Body of pancreas (tissue), 4 donors: ENCODE data around the gene ARAF.

Experiments
- POLR2A ChIP-seq, 3 donors: fragments of 450-650 bp; IDR thresholded peaks; one replicate each; pipeline ENCODE4 v1.6.1; 2016; ENCODE audit warnings: antibody characterized with exemption in 3 of 3, mild to moderate bottlenecking in 2 of 3
- TF ChIP-seq, protein P1 (sequence below), 7 experiments: fragments of 450-650 bp in 4 of 7; fragments of 200-600 bp in 3 of 7; sonication (generic) in 3 of 7; IDR thresholded peaks; one replicate each; pipeline ENCODE4 v1.5.1; 2016 to 2019; ENCODE audit warnings: antibody characterized with exemption in 7 of 7

DNA sequence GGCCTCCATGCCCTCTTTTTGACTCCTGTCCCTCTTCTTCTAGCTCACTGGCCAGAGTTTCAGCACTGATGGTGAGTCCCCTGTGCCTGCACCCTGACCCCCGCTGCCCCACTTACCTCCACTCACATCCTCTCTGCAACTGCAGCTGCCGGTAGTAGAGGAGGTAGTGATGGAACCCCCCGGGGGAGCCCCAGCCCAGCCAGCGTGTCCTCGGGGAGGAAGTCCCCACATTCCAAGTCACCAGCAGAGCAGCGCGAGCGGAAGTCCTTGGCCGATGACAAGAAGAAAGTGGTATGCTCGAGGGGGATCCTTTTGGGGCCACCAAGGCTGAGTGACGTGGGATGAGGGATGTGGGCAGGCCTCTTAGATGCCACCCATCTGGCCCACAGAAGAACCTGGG lies 5.8 kb downstream of the ARAF start:
- TF ChIP-seq, protein P1, sequence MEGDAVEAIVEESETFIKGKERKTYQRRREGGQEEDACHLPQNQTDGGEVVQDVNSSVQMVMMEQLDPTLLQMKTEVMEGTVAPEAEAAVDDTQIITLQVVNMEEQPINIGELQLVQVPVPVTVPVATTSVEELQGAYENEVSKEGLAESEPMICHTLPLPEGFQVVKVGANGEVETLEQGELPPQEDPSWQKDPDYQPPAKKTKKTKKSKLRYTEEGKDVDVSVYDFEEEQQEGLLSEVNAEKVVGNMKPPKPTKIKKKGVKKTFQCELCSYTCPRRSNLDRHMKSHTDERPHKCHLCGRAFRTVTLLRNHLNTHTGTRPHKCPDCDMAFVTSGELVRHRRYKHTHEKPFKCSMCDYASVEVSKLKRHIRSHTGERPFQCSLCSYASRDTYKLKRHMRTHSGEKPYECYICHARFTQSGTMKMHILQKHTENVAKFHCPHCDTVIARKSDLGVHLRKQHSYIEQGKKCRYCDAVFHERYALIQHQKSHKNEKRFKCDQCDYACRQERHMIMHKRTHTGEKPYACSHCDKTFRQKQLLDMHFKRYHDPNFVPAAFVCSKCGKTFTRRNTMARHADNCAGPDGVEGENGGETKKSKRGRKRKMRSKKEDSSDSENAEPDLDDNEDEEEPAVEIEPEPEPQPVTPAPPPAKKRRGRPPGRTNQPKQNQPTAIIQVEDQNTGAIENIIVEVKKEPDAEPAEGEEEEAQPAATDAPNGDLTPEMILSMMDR (IDR thresholded peaks at IDR 0.05) = no peak
- TF ChIP-seq POLR2A (IDR thresholded peaks at IDR 0.05) = no peak
